ENCODE results near the gene KRTAP2-3. TPM values are rescaled to one million over a fixed set of nuclear protein-coding genes. Genes with fewer than 3 reads are reported as not detected.
"Not testable (repeated sequence)": the region's sequence is repeated elsewhere in the genome, so short reads cannot be mapped to it uniquely, and the experiment has no call there.

The KRTAP2-3 gene
- total RNA-seq, 1 donor from 2014 or later, result not detected

GRCh38 chr17:41071606-41072360, 11.9 kb upstream of the KRTAP2-3 start:
- no peak for DNase-seq (ENCODE audit: low spot score)
- intact Hi-C loops (cut with DNase I), result no loop called here

DNA sequence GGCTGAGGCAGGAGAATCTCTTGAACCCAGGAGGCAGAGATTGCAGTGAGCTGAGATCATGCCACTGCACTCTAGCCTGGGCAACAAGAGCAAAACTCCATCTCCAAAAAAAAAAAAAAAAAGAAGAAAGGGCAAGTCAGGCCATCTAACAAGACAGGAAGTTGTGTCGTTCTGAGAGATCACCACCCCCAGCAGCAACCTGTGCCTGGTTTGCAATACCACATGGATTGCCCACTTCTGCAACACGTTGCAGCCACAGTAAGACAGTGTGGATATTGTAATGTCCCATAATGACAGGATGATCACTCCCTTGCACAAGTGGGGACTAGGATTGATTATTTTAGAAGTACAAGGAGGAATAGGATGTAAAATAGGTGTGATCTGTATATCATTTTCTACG, 9.1 kb upstream of the KRTAP2-3 start:
- intact Hi-C loops (cut with DNase I), result no loop called here
- DNase-seq (ENCODE audit: low spot score), result no peak

DNA sequence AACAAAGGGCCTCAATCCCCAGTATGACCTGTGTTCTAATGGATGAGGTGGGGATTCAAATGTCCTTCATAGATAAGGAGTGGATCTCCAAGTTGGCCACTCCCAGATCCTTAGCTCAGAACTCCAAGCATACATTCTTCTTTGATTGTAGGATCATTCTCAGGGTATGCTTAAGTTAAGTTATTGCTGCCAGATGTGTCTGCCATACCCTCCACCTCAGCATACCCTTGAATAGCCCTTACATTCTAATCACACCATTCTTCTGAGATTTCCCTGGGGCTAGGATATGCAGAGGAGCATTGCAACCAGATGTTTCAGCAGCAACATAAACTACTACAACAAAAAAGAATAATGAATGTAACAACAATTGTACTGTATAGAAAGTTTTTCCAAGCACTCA, 7.4 kb upstream of the KRTAP2-3 start:
- intact Hi-C loops (cut with DNase I), result no loop called here
- DNase-seq (ENCODE audit: low spot score), result no peak

- DNase-seq (ENCODE audit: low spot score), result no peak
- intact Hi-C loops (cut with DNase I), result no loop called here
Measured at GRCh38 chr17:41065829-41066624, 6.1 kb upstream of the KRTAP2-3 start, which contains the start of gene KRTAP2-4. TSS of gene KRTAP2-4 (minus strand) at chr17:41065879. CDS start at chr17:41065845, 34 bp downstream.

- DNase-seq (ENCODE audit: low spot score); intact Hi-C loops (cut with DNase I): not testable (repeated sequence)
Measured at GRCh38 chr17:41065016-41065689, 5.2 kb upstream of the KRTAP2-3 start.

- DNase-seq (ENCODE audit: low spot score), result no peak
- intact Hi-C loops (cut with DNase I), result no loop called here
Measured at GRCh38 chr17:41064301-41064700, 4.4 kb upstream of the KRTAP2-3 start.

- intact Hi-C loops (cut with DNase I), result no loop called here
- no peak for DNase-seq (ENCODE audit: low spot score)
Measured at GRCh38 chr17:41063449-41063848, 3.5 kb upstream of the KRTAP2-3 start.

- intact Hi-C loops (cut with DNase I), result no loop called here
- DNase-seq (ENCODE audit: low spot score), result no peak
Measured at GRCh38 chr17:41061964-41062363, 2.0 kb upstream of the KRTAP2-3 start.

- DNase-seq (ENCODE audit: low spot score); intact Hi-C loops (cut with DNase I): not testable (repeated sequence)
Measured at GRCh38 chr17:41059276-41060051, 450 bp downstream of the KRTAP2-3 start.

GRCh38 chr17:41058741-41059140, 1.2 kb downstream of the KRTAP2-3 start:
- intact Hi-C loops (cut with DNase I), result no loop called here
- no peak for DNase-seq (ENCODE audit: low spot score)

DNA sequence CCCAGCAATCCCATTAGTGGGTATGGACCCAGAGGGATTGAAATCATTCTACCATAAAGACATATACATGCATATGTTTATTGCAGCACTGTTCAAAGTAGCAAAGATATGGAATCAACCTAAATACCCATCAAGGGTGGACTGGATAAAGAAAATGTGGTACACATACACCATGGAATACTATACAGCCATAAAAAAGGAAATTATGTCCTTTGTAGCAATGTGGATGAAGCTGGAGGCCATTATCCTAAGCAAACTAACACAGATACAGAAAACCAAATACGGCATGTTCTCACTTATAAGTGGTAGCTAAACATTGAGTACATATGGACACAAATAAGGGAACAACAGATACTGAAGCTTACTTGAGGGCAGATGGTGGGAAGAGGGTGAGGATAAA, 2.4 kb downstream of the KRTAP2-3 start:
- intact Hi-C loops (cut with DNase I), result no loop called here
- no peak for DNase-seq (ENCODE audit: low spot score)

DNA sequence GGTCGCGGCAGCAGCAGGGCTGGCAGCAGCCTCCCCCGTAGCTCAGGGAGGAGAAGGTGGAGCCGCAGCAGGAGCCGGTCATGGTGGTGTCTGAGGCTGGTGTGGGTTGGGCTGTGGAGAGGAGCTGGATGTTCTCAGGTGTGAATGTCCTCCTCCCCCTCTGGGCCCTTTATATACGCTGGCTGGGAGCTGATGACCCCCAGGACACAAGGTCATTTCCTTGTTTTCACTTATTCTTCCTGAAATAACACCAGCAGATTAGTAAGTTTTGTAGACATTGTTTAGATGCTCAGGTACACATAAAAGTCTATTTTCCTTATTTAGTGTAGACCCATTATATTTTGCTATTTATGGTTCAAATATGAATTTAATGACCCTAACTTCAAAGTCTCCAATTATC, 4.8 kb downstream of the KRTAP2-3 start, which contains the start of gene KRTAP2-2:
TSS of gene KRTAP2-2 (minus strand) at position 101 of the 400 bp plus-strand sequence. CDS start at position 82, 19 bp downstream.
- intact Hi-C loops (cut with DNase I); DNase-seq (ENCODE audit: low spot score): not testable (repeated sequence)

GRCh38 chr17:41054556-41054955, 5.4 kb downstream of the KRTAP2-3 start:
- intact Hi-C loops (cut with DNase I); DNase-seq (ENCODE audit: low spot score): not testable (repeated sequence)

DNA sequence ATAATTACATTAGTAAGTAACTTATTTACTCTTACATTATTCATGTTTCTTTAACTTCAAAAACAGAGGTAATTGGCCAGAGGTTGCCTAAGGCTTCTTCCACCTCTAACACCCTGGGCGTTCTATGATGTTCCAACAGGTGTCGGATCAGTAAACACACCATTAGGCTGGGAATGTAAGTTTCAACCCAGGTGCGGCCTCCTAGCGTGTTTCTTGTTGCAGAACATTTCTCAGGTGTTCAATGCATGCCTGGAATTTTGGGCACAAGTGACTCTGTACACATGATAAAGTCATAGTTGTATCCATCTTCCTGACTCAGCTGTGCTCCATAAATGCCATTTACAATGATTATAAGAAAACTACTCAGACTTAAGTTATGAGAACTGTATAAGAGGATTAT, 5.9 kb downstream of the KRTAP2-3 start:
- intact Hi-C loops (cut with DNase I), result no loop called here
- DNase-seq (ENCODE audit: low spot score), result no peak

GRCh38 chr17:41052566-41052965, 7.3 kb downstream of the KRTAP2-3 start:
- DNase-seq (ENCODE audit: low spot score), result no peak
- intact Hi-C loops (cut with DNase I), result no loop called here

DNA sequence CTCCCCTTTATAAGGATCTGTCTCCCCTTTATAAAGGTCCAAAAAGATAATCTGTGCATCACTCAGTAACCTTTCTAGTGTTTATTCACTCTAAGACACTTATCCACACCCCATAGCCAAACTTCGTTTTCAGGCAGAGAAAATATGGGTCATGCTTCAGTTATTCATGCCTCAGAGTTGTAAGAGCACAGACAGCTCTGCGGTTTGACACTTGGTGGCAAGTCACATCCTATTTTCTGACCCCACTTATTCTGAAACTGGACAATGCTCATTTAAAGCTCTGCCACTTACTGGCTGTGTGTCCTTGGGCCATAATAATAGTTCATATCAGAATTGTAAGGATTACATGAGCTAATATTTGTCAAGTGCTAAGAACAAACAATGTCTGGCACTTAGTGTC, 10.8 kb downstream of the KRTAP2-3 start:
- intact Hi-C loops (cut with DNase I), result no loop called here
- no peak for DNase-seq (ENCODE audit: low spot score)

DNA sequence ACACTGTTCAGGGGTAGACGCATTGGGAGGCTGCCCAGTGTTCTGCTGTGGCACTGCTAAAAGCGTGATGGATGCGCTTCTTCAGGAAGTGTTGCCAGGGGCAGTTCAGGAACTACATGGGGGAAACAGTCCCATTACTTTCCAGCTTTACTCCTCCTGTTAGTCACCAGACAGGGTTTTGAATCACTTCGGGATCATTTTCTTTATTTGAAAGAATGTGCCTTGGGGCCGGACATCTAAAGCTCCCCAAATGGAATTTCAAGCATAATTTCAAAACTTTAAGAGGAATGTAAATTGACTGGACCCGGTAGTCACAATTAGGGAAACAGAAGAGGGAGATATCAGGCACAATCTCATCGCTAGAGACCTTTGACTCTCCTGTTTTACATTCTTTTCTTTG, 11.5 kb downstream of the KRTAP2-3 start:
- no peak for DNase-seq (ENCODE audit: low spot score)
- intact Hi-C loops (cut with DNase I), result no loop called here

GRCh38 chr17:41046735-41047465, 13.0 kb downstream of the KRTAP2-3 start, which contains the start of gene KRTAP2-1:
TSS of gene KRTAP2-1 (minus strand) at chr17:41047316. CDS start at chr17:41047267, 49 bp downstream.
- intact Hi-C loops (cut with DNase I); DNase-seq (ENCODE audit: low spot score): not testable (repeated sequence)

- no peak for DNase-seq (ENCODE audit: low spot score)
- intact Hi-C loops (cut with DNase I), result no loop called here
Measured at GRCh38 chr17:41042953-41043352, 17.0 kb downstream of the KRTAP2-3 start.
